IgD-negative memory B cell (primary cell): ENCODE measurements around the gene PIEZO2. TPM values are rescaled to one million over a fixed set of nuclear protein-coding genes. Genes with fewer than 3 reads are reported as not detected.
"Not testable (repeated sequence)": the region's sequence is repeated elsewhere in the genome, so short reads cannot be mapped to it uniquely, and the experiment has no call there.

Experiments used
- H3K27ac Mint-ChIP-seq, 3 donors: one replicate each; pipeline ENCODE4 v1.8.0; 2020 to 2022; ENCODE audit warnings: mild to moderate bottlenecking in 3 of 3, mixed read lengths in 3 of 3, moderate library complexity in 1 of 3
- H3K27me3 Mint-ChIP-seq: one replicate; pipeline ENCODE4 v1.8.0; 2021; ENCODE audit warnings: mixed read lengths
- H3K36me3 Mint-ChIP-seq: one replicate; pipeline ENCODE4 v1.8.0; 2020; ENCODE audit warnings: mild to moderate bottlenecking, mixed read lengths
- H3K4me1 Mint-ChIP-seq, 3 donors: one replicate each; pipeline ENCODE4 v1.8.0; 2020 to 2022; ENCODE audit warnings: mixed read lengths in 3 of 3, mild to moderate bottlenecking in 1 of 3
- H3K4me3 Mint-ChIP-seq, 4 donors: one replicate each; pipeline ENCODE4 v1.8.0; 2020 to 2022; ENCODE audit warnings: mild to moderate bottlenecking in 4 of 4, mixed read lengths in 4 of 4, moderate library complexity in 3 of 4
- H3K9me3 Mint-ChIP-seq, 3 donors: one replicate each; pipeline ENCODE4 v1.8.0; 2020 to 2021; ENCODE audit warnings: mixed read lengths in 3 of 3, mild to moderate bottlenecking in 1 of 3
- polyA plus RNA-seq: library from polyadenylated mRNA; unstranded; fragments of 300-500 nt; fragmentation: Illumina TruSeq; gene quantifications from one replicate; pipeline ENCODE4 v1.2.3, GENCODE V29; 2021

Gene PIEZO2
- polyA plus RNA-seq, 1 donor from 2014 or later, result not detected

DNA sequence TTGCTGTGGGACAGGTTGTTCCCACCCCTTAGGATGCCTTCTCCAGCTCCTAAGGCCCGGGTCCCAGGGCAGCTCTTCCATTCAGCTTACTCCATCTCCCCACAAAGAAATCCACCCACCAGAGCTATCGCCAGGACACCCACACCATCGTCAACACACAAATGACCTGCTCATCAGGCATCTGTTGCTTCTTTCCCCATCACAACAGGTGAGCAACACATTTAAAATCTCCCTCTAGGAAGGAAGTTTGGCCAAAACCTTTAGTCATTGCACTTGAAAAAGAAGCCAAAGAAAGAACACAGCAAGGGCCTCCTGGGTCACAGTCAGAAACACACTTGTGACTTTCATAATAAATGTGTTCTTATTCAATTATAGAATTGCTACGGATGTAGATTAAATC lies 289.0 kb downstream of the PIEZO2 start:
- H3K27ac Mint-ChIP-seq, result no peak overlapping the region
- peaks cover 4 to 10% (median 5%) of the 10 kb centered on the region in 3 donors for H3K9me3 Mint-ChIP-seq
- H3K27me3 Mint-ChIP-seq, result peaks cover 5% of the 10 kb centered on the region
- no peaks in the 10 kb centered on the region for H3K36me3 Mint-ChIP-seq
- no peaks in the 10 kb centered on the region for H3K4me1 Mint-ChIP-seq
- H3K4me3 Mint-ChIP-seq, result no peak overlapping the region

DNA sequence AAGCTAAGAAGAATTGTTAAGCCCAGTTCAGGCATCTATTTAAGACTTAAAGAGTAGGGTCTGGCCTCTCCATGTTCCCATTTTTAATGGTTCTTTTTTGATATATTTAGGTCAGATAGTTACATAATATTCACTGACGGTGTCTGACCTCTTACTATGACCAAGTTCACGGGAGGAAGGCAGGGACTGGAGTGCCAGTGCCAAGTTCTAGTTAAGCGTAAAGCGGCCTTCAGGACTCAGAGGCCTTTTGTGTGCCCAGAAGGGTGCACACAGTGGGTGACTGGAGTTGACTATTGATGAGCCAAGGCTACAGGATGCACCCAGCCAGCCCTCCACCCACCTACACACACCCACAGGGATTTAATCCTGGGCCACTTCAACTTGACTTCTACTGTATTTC lies 290.9 kb downstream of the PIEZO2 start:
- Mint-ChIP-seq H3K36me3 (no peaks in the 10 kb centered on the region), H3K27me3 (peaks cover 8% of the 10 kb centered on the region), H3K9me3 (no peaks in the 10 kb centered on the region), H3K4me3 (no peak overlapping the region), H3K27ac (no peak overlapping the region), H3K4me1 (no peaks in the 10 kb centered on the region)

DNA sequence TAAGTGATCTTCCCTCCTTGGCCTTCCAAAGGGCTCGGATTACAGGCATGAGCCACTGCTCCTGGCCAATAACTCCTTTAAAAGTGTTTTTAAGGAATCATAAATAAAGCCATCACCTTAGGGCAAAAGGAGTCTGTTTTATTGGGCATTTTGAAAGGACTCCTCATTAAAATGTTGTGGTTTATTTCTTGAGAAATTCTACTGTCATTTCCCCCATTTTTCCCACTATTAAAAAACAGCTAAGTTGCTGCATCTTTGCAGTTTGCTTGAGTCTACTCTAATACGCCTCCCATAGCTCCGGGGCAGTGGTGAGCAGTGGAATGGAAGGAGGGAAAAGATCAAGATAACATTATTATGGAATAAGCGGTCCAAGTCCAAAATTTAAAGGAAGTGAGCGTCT lies 293.2 kb downstream of the PIEZO2 start:
- H3K27me3 Mint-ChIP-seq, result peaks cover 9% of the 10 kb centered on the region
- no peak overlapping the region for H3K27ac Mint-ChIP-seq

DNA sequence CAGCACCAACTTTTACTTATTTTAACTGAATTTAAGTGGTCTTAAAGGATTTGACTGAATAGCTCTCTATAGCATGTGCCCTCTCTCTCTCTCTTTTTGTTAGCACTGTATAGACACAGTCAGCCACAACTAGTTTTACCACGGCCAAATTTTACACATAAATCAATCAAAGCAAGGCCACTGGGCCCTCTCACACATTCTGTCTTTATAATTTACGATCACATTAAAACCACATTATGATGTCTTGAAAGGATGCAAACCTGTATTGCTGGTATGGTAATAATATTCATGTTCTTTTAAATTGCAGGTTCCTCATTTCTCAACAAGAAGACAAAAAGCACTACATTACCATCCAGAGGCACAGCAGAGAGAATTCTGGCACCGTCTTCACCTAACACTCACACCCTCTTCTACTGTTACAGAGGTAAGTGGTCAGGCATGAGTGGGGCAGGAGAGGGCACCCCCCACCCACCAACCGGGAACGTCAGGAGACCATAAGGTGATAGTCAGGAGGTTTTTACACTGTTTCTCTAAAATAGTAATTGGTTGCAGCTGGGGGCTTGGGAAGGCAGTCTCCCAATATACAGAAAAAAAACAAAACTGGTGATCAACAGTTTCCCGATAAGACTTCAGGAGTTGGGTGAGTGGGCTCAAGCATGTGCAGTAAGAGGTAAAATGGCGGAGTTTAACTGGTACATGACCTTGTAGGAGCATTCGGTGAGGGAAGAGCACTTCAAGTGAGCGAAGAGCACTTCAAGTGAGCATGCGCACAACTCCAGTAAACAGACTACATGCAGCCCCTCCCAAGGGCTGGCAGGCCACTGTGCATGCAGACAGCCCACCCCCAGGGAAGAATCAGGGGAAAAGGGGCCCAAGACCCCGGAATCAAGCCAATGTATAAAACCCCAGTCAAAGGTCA lies 296.7 kb downstream of the PIEZO2 start:
- peaks cover 4% of the 10 kb centered on the region for H3K27me3 Mint-ChIP-seq
- no peaks in the 10 kb centered on the region for H3K4me1 Mint-ChIP-seq
- peak overlapping the region in 1 of 3 donors; percentile 7 for H3K27ac Mint-ChIP-seq
- no peak overlapping the region for H3K4me3 Mint-ChIP-seq
- H3K9me3 Mint-ChIP-seq, result no peaks in the 10 kb centered on the region
- H3K36me3 Mint-ChIP-seq, result no peaks in the 10 kb centered on the region

More for the DNA sequence above, 293.2 kb downstream of the PIEZO2 start:
- Mint-ChIP-seq H3K4me1 (no peaks in the 10 kb centered on the region), H3K9me3 (no peaks in the 10 kb centered on the region), H3K4me3 (no peak overlapping the region), H3K36me3 (no peaks in the 10 kb centered on the region)

DNA sequence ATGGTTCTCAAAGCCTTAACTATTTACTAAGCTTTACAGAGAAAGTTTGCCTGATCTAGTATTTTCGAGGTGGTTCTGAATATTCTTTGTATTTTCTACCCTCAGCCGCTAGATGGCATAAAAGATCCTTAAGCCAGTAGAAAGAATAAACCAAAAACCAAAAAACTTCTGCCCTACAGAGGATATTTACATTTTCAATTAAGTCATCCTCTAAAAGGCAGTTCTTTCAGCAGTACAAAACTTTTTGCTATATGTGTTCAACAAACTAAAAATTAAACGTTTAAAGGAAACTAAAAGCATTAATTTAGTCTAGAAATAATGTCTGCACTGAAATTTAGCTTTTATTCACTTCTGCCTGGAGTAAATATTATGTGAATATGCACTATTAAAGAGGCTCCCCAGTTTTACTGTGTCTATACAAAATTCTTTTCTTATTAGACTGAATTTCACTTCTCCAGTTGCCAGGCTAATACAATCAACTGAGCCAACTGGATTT lies 297.5 kb downstream of the PIEZO2 start:
- H3K27ac Mint-ChIP-seq, result no peak overlapping the region
- no peaks in the 10 kb centered on the region for H3K4me1 Mint-ChIP-seq
- H3K9me3 Mint-ChIP-seq, result no peaks in the 10 kb centered on the region
- H3K4me3 Mint-ChIP-seq, result no peak overlapping the region
- peaks cover 4% of the 10 kb centered on the region for H3K27me3 Mint-ChIP-seq
- no peaks in the 10 kb centered on the region for H3K36me3 Mint-ChIP-seq

DNA sequence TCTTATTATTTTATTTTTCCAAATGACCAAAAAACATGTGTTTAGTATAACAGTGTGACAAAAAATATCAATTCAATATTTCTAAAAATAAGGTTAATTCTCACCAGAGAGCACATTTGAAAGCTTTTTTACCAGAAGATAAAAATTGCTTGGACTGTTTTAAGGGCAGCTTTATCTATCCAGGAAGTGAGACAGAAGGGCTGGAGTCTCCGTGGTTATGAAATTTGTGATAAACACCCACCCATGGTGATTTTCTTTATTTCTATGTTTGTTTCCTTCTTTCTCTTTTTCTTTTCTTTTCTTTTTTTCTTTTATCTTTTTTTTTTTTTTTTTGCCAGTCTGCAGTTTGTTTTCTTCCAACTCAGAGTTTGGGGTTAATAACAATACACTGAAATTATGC lies 298.5 kb downstream of the PIEZO2 start:
- Mint-ChIP-seq H3K27me3 (peaks cover 6% of the 10 kb centered on the region), H3K4me3 (no peak overlapping the region), H3K36me3 (no peaks in the 10 kb centered on the region), H3K27ac (no peak overlapping the region), H3K9me3 (peaks cover 0 to 2% (median 2%) of the 10 kb centered on the region in 3 donors), H3K4me1 (no peaks in the 10 kb centered on the region)

DNA sequence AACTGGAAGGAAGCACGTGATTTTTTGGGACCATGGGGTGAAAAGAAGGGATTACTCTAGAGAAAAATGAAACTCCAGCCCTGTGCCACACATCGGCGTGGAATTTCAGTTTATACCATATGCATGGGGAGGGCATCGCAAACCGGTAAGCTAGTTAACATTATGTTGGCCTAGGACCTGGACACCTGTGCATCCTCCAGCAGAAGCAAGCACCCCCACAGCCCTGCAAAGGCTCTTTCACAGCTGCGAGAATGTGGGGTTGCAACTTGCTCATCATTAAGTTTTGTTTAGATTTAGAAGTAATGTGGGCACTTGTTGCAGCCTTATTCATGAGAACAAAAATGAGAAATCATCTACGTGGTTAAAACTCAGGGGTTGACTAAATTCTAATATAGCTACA lies 299.2 kb downstream of the PIEZO2 start:
- Mint-ChIP-seq H3K36me3 (no peaks in the 10 kb centered on the region), H3K9me3 (peaks cover 0 to 2% (median 2%) of the 10 kb centered on the region in 3 donors), H3K4me3 (no peak overlapping the region), H3K27me3 (peaks cover 6% of the 10 kb centered on the region), H3K4me1 (no peaks in the 10 kb centered on the region), H3K27ac (no peak overlapping the region)

DNA sequence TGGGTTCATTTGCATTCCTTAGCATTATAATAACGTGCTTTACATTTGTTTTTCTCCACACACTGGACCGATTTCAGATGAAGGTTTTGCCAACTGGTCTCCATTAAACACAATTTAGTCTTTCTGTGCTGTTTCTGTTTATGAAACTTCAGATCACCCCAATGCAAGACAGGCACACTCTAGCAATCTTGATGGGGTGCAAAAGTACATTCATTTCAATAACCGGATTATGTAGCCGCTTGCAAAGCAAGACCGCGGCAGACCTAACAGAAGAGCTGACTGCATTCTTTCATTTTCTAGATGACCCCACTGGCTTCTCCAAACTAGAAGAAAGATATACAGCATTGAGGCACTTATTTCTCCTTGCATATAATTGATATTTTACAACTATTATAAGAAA lies 301.5 kb downstream of the PIEZO2 start:
- no peaks in the 10 kb centered on the region for H3K36me3 Mint-ChIP-seq
- H3K9me3 Mint-ChIP-seq, result peaks cover 0 to 2% (median 2%) of the 10 kb centered on the region in 3 donors
- H3K27me3 Mint-ChIP-seq, result peaks cover 4% of the 10 kb centered on the region
- H3K4me1 Mint-ChIP-seq, result no peaks in the 10 kb centered on the region
- no peak overlapping the region for H3K27ac Mint-ChIP-seq
- H3K4me3 Mint-ChIP-seq, result no peak overlapping the region

DNA sequence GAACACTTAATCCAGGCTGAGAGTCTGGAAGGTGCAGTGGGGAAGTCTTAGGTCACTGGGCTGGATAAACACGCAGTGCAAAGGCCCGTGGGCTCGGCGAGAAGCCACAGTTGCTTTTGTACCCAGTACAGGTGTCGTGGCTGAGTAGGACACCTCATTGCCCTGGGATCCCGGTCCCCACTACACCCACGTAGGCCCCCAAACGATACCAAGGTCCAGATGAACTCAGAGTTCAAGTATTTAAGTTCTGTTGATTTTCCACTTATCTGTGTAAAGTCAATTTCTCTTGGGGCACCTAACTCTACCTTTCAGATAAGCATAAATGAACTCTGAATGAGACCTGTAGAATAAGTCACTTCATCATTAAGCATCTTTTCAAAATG lies 302.0 kb downstream of the PIEZO2 start:
- H3K4me1 Mint-ChIP-seq, result no peaks in the 10 kb centered on the region
- H3K4me3 Mint-ChIP-seq, result no peak overlapping the region
- H3K27ac Mint-ChIP-seq, result no peak overlapping the region
- H3K36me3 Mint-ChIP-seq, result no peaks in the 10 kb centered on the region
- H3K27me3 Mint-ChIP-seq, result peaks cover 3% of the 10 kb centered on the region
- H3K9me3 Mint-ChIP-seq, result peaks cover 0 to 2% (median 2%) of the 10 kb centered on the region in 3 donors

DNA sequence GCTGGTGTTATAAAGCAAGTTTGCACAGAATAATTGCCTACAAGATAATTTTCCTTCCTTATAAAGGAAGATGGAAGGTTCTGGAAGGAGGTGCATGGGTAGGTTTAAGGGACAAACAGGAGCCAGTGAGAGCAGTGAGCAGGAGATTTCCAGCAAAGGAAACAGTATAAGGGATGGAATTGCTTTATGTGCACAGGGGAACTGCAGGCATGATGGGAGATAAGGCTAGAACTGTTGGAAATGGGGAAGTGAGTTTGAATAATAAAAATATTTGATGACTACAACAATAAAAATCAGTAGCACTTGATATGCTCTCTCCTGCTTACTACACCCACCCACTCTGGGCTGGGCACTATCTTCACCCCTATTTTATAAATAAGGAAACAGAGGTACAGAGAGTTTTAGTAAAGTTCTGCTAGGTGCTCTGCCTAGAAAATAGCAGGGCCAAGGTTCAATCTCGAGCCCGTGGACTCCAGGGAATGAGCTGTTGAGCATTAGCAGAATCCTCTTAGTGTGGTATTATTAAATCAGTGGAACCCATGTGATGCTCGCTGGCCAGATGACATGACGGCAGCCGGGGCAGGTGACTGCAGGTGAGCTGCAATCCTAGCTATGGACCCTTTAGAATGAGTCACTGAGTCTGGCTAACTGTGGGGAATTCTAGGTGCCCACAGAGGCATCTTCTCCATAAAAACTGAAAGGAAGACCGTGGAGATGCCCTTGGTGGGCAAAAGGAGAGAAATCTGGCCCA lies 302.5 kb downstream of the PIEZO2 start:
- H3K27me3 Mint-ChIP-seq, result peaks cover 4% of the 10 kb centered on the region
- H3K4me1 Mint-ChIP-seq, result no peaks in the 10 kb centered on the region
- H3K4me3 Mint-ChIP-seq, result no peak overlapping the region
- no peaks in the 10 kb centered on the region for H3K36me3 Mint-ChIP-seq
- H3K9me3 Mint-ChIP-seq, result peaks cover 0 to 2% (median 2%) of the 10 kb centered on the region in 3 donors
- no peak overlapping the region for H3K27ac Mint-ChIP-seq

DNA sequence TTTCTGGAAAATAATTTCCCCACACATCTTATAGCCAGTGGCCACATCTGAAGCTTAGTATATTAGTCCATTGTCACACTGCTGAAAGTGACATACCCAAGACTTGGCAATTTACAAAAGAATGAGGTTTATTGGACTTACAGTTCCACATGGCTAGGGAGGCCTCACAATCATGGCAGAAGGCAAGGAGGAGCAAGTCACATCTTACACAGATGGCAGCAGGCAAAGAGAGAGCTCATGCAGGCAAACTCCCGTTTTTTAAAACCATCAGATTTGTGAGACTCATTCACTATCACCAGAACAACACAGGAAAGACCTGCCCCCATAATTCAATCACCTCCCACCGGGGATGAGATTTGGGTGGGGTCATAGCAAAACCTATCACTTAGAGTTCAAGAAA lies 303.3 kb downstream of the PIEZO2 start:
- not testable (repeated sequence) for H3K9me3 Mint-ChIP-seq, H3K27me3 Mint-ChIP-seq, H3K4me1 Mint-ChIP-seq, H3K4me3 Mint-ChIP-seq, H3K36me3 Mint-ChIP-seq, H3K27ac Mint-ChIP-seq

DNA sequence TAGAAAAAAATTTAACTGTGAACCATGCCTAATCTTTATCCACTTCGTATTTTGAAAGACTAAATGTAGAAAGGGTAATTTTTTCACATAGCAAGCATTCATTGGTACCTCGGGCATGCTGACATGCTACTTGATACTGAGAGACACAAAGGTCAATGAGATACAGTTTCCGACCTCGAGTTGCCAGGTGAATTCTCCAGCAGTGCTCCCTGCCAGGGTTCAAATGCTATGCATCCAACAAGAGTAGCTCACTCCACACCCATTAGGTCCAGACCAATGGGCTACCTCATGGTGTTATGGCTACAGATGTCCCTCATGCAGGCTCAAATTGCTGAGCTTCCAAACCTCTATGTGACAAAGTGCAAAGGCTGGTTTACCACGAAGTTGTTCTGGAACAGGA lies 305.8 kb downstream of the PIEZO2 start:
- no peaks in the 10 kb centered on the region for H3K4me1 Mint-ChIP-seq
- H3K27ac Mint-ChIP-seq, result no peak overlapping the region
- peaks cover 0 to 2% (median 2%) of the 10 kb centered on the region in 3 donors for H3K9me3 Mint-ChIP-seq
- H3K27me3 Mint-ChIP-seq, result peaks cover 10% of the 10 kb centered on the region
- H3K4me3 Mint-ChIP-seq, result no peak overlapping the region
- no peaks in the 10 kb centered on the region for H3K36me3 Mint-ChIP-seq

DNA sequence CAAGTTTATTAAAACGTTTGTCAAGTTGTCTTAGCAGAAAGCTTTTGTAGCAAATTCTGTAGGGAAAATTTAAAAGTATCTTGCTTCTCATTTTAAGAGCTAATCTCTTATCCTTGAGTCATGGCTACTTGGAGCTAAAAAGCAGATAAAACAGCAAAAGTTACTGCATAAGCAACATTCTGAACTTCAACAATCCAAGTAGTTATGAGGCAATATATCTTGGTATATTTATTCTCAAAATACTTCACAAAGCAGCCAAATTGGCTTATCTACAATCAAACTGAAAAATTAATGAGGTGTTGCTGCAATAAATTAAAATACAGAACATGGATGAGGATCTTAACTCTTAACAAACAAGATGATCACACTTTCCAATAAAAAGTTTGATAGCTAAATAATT lies 306.5 kb downstream of the PIEZO2 start:
- Mint-ChIP-seq H3K4me1 (no peaks in the 10 kb centered on the region), H3K27ac (no peak overlapping the region), H3K9me3 (peaks cover 0 to 2% (median 2%) of the 10 kb centered on the region in 3 donors), H3K36me3 (no peaks in the 10 kb centered on the region), H3K27me3 (peaks cover 10% of the 10 kb centered on the region), H3K4me3 (no peak overlapping the region)

DNA sequence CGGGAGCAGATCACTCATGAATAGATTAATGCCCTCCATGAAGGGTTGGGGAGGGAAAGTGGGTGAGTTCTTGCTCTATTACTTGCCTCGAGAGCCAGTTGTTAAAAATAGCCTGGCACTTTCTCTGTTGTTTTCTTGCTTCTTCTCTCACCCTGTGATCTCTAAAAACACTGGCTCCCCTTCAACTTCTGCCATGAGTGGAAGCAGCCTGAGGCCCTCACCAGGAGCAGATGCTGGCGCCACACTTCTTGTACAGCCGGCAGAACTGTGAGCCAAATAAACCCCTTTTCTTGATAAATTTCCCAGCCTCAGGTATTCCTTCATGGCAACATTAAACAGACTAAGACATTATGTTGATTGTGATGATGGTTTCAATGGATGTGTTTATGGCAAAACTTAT lies 307.0 kb downstream of the PIEZO2 start:
- no peak overlapping the region for H3K27ac Mint-ChIP-seq
- H3K4me3 Mint-ChIP-seq, result no peak overlapping the region
- peaks cover 0 to 2% (median 2%) of the 10 kb centered on the region in 3 donors for H3K9me3 Mint-ChIP-seq
- no peaks in the 10 kb centered on the region for H3K4me1 Mint-ChIP-seq
- no peaks in the 10 kb centered on the region for H3K36me3 Mint-ChIP-seq
- H3K27me3 Mint-ChIP-seq, result peaks cover 10% of the 10 kb centered on the region

DNA sequence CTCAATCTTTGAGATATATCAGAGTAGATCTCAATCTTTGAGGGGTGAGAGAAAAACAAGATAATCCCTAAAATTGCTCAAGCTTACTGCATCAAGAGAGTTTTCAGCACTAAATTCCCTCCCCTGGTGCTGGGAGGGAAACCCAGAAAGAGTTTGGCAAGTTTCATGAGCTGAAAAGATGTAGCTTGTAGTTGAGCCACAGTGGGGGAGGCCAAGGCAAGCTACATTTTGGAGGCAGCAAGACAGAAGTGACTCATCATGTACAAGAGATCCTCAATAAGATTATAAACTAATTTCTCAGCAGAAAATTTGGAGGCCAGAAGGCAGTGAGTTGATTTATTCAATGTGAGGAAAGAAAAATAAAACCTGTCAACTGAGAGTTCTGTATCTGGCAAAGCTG lies 308.2 kb downstream of the PIEZO2 start:
- no peaks in the 10 kb centered on the region for H3K4me1 Mint-ChIP-seq
- H3K27ac Mint-ChIP-seq, result no peak overlapping the region
- no peak overlapping the region for H3K4me3 Mint-ChIP-seq
- peaks cover 10% of the 10 kb centered on the region for H3K27me3 Mint-ChIP-seq
- H3K36me3 Mint-ChIP-seq, result no peaks in the 10 kb centered on the region
- H3K9me3 Mint-ChIP-seq, result peaks cover 0 to 2% (median 0%) of the 10 kb centered on the region in 3 donors
